BJ (cell line): ENCODE measurements around the gene PDCD5. TPM values are rescaled to one million over a fixed set of nuclear protein-coding genes. Genes with fewer than 3 reads are reported as not detected.
"Not testable (repeated sequence)": the region's sequence is repeated elsewhere in the genome, so short reads cannot be mapped to it uniquely, and the experiment has no call there.

Source experiments
- CTCF ChIA-PET: fragments of 350-600 bp; formaldehyde crosslinking; extraction: SDS; loops from one replicate; lab custom pipeline; 2021; ENCODE audit warnings: antibody characterized with exemption, inconsistent platforms; lab: Yijun Ruan, JAX
- POLR2A ChIA-PET: fragments of 300-600 bp; sonication (Branson Sonifier 250); formaldehyde crosslinking; extraction: SDS; loops from one replicate; lab custom pipeline; 2021; ENCODE audit warnings: antibody characterized with exemption; lab: Charles Lee
- DNase-seq: peaks from one replicate; pipeline ENCODE4 v3.0.0-alpha.2; 2011; ENCODE audit warnings: low read depth
- H3K27me3 ChIP-seq: 2 replicates; pipeline ENCODE4 v1.6.0; 2011; ENCODE audit warnings: low read length; ENCODE audit not compliant: control insufficient read depth, insufficient read depth
- H3K36me3 ChIP-seq: 2 replicates; pipeline ENCODE4 v1.5.1; 2011; ENCODE audit warnings: low read length; ENCODE audit not compliant: control insufficient read depth, insufficient read depth
- H3K4me3 ChIP-seq: 2 replicates; pipeline ENCODE4 v1.5.1; 2011; ENCODE audit warnings: low read depth, mild to moderate bottlenecking, control low read depth, low read length
- polyA minus RNA-seq: library from RNA; depleted of rRNA, polyadenylated mRNA; stranded (reverse); fragments of >200 nt; gene quantifications from 2 replicates; pipeline ENCODE4 v1.2.3, GENCODE V29; 2011; rRNA and poly(A)+ RNA removed
- polyA plus RNA-seq: library from polyadenylated mRNA; depleted of rRNA; stranded (reverse); fragments of >200 nt; gene quantifications from 2 replicates; pipeline ENCODE4 v1.2.3, GENCODE V29; 2011; rRNA removed
- TF ChIP-seq, protein P1 (sequence below): IDR thresholded peaks from 2 replicates; pipeline ENCODE4 v1.5.1; 2011; ENCODE audit warnings: low read depth, mild to moderate bottlenecking, control low read depth, inconsistent platforms, low read length, moderate library complexity; ENCODE audit not compliant: insufficient read depth

The PDCD5 gene, protein sequence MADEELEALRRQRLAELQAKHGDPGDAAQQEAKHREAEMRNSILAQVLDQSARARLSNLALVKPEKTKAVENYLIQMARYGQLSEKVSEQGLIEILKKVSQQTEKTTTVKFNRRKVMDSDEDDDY
- polyA plus RNA-seq (66.9 and 92.0 TPM in 2 replicates), polyA minus RNA-seq (4.5 and 6.9 TPM in 2 replicates)

DNA sequence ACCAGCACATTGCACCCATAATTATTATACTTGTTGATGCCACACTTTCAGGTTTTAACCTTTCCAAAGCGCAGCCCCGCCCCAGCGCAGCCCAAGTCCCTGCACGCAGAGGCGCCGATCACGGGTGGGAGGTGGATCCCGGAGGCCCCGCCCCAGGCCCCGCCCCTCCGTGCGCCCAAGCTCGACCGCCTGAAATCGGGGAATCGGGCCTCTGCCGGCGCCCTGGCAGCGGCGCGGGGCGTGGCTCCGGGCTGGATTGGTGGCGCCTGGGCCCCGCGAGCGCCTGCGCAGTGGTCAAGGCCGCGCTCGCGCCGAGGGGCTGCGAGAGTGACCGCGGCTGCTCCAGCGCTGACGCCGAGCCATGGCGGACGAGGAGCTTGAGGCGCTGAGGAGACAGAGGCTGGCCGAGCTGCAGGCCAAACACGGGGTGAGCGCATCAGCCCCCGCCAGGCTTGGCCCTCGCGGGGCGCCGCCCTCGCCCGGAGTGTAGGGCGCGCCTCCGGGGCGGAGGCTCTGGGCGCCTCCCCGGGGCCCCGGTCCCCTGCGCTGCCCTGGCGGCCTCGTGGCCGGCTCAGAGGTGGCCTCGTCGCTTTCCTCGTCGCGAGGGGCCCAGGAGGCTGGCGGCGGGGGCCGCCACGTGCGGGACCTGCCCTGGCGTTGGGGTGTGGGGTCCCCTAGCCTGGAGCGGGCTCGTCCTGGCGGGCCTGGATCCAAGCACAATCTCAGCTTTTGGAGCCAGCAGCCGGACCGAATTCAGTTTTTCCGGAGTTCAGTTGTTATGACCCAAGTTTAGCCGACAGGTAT is at the start of gene PDCD5:
Gene PDCD5 (plus strand): TSS at position 290 of the 804 bp plus-strand sequence. CDS start 72 bp downstream, at position 362.
- no peaks in the 10 kb centered on the region for H3K27me3 ChIP-seq
- TF ChIP-seq, protein P1, sequence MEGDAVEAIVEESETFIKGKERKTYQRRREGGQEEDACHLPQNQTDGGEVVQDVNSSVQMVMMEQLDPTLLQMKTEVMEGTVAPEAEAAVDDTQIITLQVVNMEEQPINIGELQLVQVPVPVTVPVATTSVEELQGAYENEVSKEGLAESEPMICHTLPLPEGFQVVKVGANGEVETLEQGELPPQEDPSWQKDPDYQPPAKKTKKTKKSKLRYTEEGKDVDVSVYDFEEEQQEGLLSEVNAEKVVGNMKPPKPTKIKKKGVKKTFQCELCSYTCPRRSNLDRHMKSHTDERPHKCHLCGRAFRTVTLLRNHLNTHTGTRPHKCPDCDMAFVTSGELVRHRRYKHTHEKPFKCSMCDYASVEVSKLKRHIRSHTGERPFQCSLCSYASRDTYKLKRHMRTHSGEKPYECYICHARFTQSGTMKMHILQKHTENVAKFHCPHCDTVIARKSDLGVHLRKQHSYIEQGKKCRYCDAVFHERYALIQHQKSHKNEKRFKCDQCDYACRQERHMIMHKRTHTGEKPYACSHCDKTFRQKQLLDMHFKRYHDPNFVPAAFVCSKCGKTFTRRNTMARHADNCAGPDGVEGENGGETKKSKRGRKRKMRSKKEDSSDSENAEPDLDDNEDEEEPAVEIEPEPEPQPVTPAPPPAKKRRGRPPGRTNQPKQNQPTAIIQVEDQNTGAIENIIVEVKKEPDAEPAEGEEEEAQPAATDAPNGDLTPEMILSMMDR, result no peak
- CTCF ChIA-PET, result interaction anchor here (0.8 to 1.9 kb wide), 3 partner anchors 11 to 241 kb away, joined by 3 to 7 read pairs (median 4); no protein-coding TSS in a partner anchor
- peak within 1 kb of the TSS; percentile 94 for H3K4me3 ChIP-seq
- POLR2A ChIA-PET, result no interaction called here
- peak; percentile 55 for DNase-seq
- H3K36me3 ChIP-seq, result peaks cover 3% of the 10 kb centered on the region

DNA sequence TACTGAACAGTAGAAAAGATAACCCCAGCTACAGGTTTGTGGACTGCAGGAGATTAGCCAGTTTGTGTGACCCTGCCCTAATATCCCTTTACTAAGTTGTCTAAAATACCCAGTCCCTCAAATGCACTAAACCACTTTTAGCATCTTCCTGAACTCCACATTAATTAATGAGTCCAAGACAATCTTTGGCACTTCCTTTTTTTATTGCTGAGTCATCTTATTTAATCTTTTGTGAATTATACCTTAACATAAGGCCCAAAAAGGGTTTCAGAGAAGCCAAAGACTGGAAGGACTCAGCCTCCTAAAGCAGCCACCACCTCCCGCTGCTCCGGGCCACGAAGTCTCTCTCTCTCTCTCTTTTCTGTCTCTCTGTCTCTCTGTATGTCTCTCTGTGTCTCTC is 48.8 kb upstream of the PDCD5 start:
- TF ChIP-seq, protein P1, result no peak
- no peak for DNase-seq
- CTCF ChIA-PET, result no interaction called here
- POLR2A ChIA-PET, result no interaction called here
- no peak overlapping the region for H3K4me3 ChIP-seq
- no peaks in the 10 kb centered on the region for H3K27me3 ChIP-seq
- H3K36me3 ChIP-seq, result no peaks in the 10 kb centered on the region

DNA sequence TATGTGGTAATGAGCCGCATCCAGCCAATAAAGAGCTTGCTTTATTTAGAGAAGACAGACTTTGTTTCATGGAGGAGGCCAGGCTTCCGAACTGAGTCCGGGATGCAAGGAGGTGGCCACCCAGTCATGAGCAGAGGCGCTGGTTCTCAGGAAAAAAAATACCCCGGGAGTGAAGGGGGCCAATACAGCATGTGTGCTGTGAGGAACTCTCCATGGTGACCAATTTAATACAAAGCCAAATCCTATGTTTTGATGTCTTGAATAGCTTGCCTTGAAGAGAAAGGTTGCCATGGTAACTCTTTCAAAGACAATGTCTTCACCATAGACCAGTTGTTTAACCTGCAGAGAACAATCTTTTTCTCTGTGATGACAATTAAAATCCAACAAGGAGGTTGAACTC is 43.4 kb upstream of the PDCD5 start:
- H3K27me3 ChIP-seq, result no peaks in the 10 kb centered on the region
- TF ChIP-seq, protein P1, result no peak
- H3K4me3 ChIP-seq, result no peak overlapping the region
- ChIA-PET CTCF (no interaction called here), POLR2A (no interaction called here)
- H3K36me3 ChIP-seq, result no peaks in the 10 kb centered on the region
- no peak for DNase-seq

DNA sequence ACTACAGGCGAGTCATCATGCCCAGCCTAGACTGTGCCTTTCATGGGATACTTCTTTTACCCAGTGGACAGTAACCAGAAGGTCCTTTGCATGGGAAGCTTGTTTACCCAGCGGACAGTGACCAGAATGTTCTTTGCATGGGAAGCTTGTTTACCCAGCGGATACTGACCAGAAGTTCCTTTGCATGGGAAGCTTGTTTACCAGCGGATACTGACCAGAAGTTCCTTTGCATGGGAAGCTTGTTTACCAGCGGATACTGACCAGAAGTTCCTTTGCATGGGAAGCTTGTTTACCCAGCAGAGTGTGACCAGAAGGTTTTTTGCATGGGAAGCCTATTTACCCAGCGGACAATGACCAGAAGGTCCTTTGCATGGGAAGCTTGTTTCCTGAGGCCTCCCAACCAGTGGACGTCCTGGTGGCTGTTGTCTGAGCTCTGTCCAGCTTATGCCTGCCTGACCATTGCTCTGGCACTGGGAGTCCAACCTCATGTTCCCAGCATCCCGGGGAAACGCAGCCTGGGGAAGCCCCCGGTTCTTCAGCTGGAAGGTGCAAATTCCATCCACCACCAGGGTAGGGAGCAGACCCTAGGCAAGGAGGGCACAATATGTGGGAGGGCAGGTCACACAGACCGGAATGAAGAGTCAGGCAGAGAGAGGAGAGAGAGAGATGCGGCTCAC is 41.6 kb upstream of the PDCD5 start:
- Histone ChIP-seq H3K27me3 (no peaks in the 10 kb centered on the region), H3K36me3 (no peaks in the 10 kb centered on the region), H3K4me3 (no peak overlapping the region)
- TF ChIP-seq, protein P1, result no peak
- ChIA-PET POLR2A (no interaction called here), CTCF (no interaction called here)
- no peak for DNase-seq

DNA sequence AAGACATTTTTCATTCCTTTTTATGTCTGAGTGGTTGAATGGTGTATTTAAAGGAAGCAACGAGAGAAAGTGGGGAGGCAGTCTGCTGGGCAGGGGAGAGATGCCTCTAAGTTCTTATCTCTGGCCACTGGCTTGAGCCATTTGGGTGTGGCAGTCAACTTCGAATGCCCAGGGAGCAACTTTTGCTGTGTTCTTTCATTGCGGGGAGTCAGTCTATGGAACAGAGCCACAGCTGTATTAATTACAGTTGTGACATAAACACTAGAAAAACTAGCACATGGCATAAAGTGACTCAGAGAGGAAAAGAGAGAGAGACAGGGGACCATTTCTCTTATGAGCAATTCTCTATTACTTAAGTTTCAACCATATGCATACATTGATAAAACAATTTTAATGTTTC is 40.4 kb upstream of the PDCD5 start:
- Histone ChIP-seq H3K27me3 (no peaks in the 10 kb centered on the region), H3K4me3 (no peak overlapping the region), H3K36me3 (no peaks in the 10 kb centered on the region)
- TF ChIP-seq, protein P1, result no peak
- POLR2A ChIA-PET, result no interaction called here
- CTCF ChIA-PET, result no interaction called here
- DNase-seq, result no peak

DNA sequence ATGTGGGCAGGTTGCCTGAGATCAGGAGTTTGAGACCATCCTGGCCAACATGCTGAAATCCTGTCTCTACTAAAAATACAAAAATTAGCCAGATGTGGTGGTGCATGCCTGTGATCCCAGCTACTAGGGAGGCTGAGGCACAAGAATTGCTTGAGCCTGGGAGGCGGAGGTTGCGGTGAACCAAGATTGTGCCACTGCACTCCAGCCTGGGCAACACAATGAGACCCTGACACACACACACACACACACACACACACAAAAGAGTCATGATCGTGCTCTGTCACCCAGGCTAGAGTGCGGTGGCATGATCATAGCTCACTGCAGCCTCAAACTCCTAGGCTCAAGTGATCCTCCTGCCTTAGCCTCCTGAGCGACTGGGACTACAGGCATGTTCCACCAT is 39.6 kb upstream of the PDCD5 start:
- POLR2A ChIA-PET, H3K36me3 ChIP-seq, H3K27me3 ChIP-seq, DNase-seq, H3K4me3 ChIP-seq, CTCF ChIA-PET: not testable (repeated sequence)
